DMS153 treated with DMSO at 0.1 percent for 48 hours (cell line): Measurements from ENCODE around the gene CAMK1D.

Experiments used
- DNase-seq: peaks from one replicate; lab custom pipeline; 2025; ENCODE audit not compliant: unreplicated experiment; lab: John Stamatoyannopoulos, UW

The CAMK1D gene

DNA sequence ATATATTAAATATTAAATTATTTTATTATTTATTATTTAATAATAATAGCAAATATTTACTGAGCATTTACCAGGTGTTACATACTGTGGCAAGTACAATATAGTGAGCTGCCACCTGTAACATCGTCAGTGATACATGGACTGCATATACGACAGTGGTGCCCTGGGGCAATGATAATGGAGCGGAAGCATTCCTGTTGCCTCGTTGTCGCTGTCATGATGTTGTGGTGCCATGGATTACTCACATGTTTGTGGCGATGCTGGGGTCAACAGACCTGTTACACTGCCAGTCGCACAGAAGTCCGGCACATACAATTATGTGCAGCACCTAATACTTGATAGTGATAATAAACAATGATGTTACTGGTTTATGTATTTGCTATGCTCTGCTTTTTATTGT, 20.6 kb downstream of the CAMK1D start:
- no peak for DNase-seq

DNA sequence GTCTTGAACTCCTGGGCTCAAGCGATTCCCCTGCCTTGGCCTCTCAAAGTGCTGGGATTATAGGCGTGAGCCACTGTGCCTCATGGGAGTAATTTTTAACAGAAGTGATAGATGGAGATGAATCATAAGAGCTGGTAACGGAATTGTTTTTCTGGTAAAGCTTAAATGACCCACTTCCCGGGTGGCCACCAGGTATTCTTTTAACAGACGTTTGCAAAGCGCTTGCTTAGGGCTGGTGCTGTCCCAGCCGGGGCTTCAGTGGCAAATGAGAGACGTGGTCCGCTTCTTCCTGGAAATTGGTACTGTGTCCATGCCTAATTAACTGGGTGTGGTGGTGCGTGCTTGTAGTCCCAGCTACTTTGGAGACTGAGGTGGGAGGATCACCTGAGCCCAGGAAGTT, 23.5 kb downstream of the CAMK1D start:
- DNase-seq: no peak

DNA sequence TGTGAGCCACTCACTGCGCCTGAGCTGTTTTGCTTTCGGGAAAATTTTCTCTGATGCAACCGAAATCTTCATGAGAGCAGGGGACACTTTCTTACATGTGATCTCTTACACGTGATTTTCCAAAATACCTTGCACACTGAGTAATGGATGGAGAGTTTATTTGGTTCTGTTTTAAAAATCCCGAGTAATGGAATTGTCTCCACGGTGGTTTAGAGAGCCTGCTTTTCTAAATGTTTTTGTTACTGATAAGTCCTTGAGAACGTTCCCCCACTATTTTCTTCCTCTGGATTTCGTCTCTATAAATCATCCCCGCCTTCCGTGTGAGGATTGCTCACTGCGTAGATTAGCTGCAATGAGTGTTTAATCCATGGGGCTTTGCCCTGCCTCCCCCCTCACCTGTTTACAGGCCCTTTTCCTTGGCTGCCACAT, 25.7 kb downstream of the CAMK1D start:
- DNase-seq: no peak

DNA sequence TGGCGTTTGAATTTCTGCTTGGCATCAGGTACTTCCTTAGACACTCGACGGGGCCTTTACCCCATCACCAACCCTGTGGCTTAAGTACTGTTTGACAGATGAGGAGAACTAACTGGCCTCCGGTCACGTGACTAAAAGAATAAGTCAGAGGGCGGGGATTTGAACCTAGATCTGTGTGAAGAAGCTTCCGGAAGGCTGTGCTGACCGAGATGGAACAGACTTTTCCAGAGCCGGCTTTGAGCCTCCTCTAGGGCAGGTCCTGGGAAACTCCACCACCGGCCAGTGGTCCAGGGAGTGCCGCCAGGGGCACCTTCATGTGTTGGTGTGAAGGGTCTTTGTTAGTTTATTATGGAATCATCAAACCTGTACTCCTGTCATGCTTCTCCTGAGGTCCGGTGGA, 26.9 kb downstream of the CAMK1D start:
- no peak for DNase-seq

DNA sequence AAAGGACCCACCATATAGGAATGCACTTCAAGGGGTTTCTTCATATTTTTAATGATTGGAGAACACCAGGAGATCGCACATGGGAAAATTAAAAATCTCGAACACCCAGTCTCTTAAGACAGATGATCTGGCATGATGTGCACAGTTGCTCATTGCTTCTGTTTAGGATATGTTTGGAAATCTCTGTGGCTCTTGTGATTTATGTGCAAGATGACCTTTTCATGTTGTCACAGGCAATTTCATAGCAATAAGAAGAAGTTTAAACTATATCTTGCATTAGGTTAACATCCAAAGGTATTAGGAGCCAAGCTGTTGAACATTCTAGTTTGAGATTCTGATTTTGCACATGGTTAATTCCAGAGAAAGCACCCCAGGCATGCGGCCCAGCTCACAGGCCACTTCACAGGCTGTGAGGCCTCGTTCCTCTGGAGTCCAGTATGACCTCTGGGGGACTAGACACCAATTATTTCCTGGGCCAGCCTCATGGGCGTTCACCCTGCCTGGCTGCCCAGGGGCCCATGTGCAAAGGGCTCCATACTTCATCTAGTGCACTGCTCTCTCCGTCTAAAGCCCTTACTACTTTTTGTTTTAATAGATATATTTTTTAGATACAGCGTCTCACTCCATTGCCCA, 28.4 kb downstream of the CAMK1D start:
- DNase-seq: no peak

DNA sequence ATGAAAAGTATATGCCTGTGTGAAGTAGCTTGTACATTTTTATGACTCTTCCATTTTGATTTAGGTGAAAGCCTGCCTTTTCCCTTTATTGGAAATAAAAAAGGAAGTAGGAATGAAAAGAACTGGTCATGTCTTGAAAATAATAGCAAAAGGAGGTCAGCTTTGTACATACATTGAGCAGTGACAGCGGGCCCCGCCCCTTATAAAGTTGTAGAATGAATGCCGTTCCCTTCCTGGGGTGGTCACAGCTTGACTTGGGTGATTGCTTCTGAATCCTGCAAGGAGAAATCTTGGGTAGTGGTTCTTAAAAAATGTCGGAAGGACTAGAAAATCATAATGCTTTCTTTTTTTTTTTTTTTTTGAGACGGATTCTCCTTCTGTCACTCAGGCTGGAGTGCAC, 31.7 kb downstream of the CAMK1D start:
- no peak for DNase-seq

DNA sequence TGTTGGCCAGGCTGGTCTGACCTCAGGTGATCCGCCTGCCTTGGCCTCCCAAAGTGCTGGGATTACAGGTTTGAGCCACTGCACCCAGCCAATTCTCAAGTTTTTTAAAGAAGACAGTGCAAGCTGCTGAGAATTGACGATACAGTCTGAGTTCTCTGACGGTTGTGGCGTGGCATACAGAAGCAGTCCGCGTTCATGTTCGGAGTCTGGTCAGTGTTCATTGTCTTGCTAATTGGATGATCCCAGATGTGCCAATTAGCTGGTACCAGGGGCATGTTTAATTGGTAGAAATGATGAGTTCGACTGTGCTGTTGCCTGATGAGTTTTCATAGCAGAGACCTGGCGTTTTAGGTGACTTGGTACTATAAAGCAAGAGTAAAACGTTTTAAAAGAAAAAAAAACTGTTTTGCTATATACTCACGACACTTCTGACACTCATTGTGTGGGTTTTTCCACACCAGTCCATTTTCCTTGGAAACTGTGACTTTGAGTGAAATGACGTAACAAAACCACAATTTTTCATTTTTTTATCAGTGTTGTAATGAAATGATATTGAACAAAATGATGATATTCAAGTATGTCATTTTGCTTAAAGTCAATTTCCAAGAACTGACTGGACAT, 32.3 kb downstream of the CAMK1D start:
- DNase-seq: no peak

DNA sequence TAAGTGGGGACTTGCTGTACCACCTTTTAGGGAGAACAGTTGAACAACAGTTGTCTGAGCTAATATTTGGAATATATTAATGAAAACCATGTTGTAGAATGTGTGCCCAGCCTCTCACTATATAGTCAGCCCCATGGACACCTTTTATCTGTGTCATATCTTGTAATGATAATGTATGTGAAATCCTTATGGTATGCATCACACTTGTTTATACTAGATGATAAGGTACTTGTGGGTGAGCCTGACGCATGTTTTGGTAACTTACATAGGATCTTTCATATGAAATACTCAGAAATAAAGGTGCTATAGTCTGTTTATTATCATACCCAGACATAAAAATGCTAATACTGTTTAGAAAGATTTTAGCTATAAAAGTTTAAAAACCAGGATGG, 32.8 kb downstream of the CAMK1D start:
- DNase-seq: no peak

DNA sequence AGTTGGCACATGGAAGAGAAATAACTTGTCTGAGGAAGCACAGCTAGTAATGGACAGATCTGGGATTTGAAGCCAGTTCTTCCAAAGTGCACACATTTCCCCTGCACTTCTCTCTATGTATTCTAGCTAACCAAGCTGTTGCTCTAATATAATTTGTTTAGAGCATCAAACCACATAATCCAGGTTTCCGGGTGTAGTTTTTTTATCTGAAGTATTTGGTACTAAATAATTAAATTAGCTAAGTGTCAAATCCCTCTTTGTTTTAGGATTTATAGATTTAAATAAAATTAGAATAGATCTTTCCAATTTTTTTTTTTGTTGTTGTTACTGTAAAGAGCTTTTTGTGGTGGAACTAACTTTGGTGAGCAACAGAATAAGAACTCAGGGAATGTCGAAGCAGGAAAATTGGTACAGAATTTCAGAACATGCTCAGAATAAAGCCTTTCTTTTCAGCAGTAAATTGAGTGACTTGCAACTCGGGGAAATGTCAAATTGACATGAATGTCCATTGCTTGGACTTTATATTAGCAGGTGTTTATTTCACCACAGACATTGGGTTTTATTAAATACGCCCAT, 33.7 kb downstream of the CAMK1D start:
- DNase-seq: no peak

DNA sequence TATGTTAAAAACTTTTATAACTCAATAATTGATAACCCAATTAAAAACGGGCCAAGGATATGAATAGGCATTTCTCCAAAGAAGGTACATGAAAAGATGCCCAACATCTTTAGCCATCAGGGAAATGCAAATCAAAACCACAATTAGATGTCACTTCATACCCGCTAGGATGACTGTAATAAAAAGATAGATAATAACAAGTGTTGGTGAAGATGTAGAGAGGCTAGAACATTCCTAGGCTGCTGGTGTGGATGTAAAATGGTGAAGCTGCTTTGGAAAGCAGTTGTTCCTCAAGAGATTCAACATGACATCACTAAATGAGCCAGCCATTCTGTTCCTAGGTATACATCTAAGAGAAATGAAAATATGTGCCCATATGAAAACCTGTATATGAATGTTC, 35.6 kb downstream of the CAMK1D start:
- no peak for DNase-seq

DNA sequence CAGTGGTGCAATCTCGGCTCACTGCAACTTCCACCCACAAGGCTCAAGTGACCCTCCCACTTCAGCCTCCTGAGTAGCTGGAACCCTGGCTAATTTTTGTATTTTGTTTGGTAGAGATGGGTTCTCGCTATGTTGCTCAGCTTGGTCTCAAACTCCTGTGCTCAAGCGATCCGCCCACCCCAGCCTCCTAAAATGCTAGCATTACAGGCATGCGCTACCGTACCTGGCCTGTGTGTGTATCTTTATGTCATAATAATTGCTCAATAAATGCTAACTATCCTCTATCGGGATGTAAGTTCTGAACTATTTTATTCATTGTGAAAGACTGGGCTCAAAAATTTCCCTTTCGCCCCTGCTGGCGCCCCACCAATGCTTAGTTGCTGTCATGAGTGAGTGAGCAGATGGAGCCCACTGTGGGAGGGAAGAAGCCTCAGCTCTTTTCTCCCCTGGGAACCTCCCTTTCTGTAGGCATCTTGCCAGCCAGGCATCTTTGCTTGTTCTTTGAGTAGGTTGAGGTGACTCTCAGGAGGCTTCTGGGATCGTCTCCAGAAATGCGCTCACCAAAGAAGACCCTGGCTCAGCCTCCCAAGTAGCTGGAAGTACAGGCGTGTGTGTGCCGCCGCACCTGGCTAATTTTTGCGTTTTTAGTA, 38.3 kb downstream of the CAMK1D start:
- no peak for DNase-seq

DNA sequence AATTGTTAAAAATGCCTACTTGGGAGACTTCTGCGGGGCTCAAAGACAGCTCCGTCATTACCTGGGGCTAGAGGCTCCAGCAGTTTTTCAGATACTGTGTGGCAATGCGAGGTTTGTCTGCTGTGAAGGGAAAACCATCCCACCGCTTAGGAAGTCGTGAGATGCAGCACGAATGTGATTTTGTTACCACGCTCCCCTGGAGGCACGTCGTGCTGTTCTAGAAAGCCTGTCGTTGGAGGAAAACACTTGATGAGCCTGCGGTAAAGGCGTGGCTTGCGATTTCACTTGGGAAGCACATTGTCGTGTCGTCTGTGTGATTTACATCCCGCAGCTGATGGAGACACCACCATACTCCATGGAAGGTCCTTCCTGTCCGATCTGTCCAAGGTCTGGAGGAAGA, 39.3 kb downstream of the CAMK1D start:
- DNase-seq: no peak

DNA sequence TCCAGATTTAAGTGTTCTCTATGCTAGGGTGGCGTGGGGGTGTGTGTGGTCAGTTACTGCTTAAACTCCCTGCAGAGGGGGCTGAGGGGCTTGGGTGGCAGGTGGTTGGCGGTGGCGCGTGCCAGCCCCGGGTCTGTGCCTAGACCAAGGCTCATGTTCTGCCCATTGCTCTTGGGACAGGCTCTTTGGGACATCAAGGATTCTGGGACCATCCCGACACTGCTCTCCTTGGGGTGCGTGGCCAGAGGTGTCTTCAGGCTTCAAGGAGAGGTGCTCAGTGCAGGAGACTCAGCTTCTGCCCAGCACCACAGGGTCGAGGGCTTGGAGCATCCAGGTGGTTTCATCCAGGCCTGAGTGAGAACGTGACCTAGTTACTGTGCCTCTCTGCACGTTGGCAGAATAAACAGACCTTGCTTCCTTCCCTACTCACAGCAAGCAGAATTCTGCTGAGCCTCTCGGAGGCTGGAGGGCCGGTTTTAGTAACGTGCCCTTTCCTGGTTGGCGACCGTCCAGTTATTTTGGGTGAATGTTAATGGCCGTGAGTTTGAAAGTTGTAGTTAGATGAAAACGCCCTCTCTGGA, 39.9 kb downstream of the CAMK1D start:
- peak; percentile 19 for DNase-seq

DNA sequence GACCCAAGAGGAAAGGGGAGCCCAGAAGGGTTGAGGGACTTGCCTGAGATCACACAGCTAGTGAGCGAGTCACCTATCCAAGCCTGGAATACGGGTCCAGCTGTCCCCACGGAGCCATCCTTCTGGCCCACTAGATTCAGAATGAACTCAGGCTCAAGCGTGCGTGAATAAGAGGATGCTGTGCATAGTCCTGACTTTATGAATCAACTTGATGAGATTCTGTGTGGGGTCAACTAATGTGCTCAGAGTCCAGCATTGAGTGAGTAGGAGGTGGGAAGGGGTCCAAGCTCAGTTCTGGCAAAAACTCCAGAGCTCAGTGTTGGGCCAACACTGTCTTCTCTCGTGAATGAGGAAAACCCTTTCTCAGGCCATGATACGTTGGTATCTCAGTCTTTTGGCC, 41.4 kb downstream of the CAMK1D start:
- no peak for DNase-seq

DNA sequence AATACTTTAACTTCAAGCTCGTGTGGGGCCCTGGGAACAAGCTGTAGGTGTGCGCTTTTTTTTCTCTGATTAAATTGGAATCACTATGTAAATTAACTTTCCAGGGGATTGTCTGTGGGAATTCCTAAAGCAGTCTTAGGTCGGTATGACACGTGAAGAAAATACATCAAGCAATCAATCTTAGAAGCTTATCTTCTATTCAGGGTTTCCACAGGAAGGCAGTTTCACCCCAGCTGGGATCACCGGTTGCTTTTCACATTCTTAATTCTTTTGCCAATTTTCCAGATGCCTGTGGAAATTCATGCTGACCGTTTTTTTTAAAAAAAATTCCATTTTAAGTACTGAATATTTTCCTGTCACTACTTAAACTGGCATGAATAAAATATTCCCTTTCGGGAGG, 41.9 kb downstream of the CAMK1D start:
- DNase-seq: no peak

DNA sequence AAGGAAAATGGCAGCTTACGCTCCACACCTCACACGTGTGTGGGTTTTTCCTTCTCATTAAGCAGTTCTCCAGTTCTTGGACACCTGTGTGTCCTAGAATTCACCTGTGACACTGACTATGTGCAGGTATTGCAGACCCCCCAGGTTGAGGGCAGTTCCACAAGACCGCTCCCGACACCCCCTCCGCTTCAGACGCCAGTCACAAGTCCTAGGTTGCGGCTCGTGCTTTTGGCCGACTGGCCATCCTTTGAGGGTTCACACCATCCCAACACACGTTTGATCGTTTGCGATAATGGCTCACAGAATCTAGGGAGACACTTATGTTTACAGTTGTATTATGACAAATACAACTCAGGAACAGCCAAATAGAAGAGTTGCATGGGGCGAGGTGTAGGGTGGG, 44.5 kb downstream of the CAMK1D start:
- no peak for DNase-seq

DNA sequence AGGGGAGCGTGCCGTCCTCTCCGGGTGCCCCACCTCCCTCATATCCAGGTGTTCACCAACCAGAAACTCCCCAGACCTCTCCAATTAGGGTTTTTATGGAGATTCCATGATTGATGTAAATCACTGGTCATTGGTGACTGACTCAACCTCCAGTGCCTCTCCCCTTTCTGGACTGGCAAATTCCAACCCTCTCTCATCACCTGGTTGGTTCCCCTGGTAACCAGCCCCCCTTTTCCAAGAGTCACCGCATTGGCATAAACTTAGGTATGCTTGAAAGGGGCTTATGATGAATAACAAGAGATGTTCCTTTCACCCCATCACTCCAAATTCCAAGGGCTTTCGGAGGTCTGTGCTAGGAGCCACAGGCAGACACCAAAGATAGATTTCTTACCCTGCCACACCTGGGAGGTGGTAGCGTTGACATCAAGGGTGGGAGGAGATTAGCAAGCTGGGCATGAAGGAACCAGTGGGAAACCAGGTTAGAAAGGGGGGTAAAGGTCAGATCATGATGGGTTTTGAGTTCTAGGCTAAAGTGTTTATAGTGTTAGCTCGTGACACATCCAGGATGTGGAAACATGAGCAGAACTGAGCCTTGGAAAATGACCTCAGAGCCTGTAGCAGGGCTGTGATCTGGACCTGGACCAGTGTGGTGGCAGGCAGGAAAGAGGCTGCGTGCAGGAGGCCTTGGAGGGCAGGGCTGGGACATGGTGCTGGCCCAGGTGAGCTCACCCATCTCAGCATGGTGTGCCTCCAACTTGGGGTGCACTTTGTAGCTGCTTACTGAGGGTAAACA, 45.1 kb downstream of the CAMK1D start:
- no peak for DNase-seq

DNA sequence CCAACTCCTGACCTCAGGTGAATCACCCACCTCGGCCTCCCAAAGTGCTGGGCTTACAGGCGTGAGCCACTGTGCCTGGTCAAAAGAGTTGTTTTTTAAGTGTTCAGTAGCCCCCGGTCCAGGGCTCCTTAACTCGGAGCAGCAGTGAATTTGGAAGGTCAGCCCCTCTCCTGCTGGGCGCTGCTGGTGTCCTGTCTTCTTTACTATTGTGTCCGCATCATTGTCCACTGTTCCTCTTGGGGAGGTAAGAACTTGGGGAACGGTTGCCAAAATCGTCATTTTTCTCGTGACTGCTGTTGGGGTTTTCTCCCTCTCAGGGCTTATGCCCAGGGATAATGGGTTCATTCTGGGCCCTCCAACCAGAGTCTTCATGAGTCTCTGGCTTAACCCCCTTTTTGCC, 46.7 kb downstream of the CAMK1D start:
- DNase-seq: no peak

DNA sequence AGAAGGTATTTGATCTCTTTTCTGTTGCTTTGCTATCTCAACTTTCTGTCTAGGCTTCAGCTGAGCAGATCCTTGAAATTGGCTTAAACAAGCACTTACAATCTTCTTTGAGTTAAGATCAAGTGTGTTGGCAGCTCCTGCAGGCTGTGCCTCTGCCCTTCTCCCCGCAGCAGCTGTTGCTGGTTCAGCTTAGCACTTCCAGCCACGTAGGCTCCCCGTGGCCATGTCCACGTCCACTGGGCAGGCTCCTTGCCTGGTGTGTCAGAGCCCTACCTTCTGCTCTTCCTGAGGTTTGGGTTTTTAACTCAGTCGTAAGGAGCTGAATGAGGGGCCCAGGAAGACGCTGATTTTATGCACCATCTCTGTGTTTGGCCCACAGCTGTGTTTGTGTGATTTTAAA, 47.2 kb downstream of the CAMK1D start:
- DNase-seq: no peak

DNA sequence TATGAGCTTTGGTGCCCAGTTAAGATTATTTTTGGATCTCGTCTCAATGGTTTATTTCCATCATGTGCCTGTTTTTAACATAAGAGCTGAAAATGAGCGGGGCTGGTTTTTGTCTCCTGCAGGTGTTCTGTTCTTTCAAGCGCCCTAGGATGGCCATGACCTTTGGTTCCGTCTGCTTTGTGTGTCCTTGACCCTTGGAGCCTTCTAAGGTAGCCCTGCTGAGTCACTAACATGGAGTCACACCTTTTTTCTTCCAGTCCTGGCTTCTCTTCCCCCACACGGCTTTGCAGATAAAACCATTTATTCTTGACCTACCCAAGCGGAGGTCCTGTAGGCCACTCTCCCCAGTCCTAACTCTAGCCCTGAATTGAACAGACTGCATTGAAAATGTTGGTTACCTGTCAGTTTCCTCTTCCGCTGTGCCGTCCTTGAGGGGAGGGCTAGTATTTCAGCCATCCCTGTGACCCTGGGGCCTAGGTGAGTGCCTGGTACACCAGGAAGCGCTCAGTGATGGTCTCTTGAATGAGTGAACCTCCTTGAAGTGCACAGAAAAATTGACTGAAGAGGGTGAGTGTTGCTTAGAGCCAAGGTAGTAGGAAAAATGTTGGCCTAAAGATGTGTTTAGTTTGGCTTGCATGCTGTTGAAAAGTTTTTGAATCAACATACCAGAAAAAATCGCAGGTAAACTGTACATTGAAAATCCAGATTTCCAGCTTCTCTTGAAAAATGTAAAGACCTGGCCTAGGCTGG, 48.0 kb downstream of the CAMK1D start:
- DNase-seq: no peak

DNA sequence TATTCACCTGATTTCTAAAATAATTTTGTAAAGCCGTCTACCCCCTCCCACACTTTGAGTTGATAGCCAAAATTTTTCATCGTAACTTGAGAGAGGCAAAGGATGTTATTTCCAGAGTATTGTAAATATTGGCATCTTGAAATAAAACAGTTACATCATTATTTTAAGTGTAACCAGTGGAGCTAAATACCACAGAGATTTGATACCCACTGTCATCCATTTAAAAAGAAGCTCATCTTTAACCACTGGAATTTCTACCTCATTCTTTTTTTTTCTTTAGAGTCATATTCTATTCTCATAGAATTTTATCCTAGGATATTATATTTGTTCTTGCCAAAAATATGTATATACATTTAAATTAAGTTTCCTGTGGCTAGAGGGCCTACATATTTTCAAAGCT, 48.6 kb downstream of the CAMK1D start:
- DNase-seq: no peak
